Spinal cord (tissue), 10 donors: ENCODE measurements around the gene TVP23C. TPM values are rescaled to one million over a fixed set of nuclear protein-coding genes. Genes with fewer than 3 reads are reported as not detected.
"Not testable (repeated sequence)": the region's sequence is repeated elsewhere in the genome, so short reads cannot be mapped to it uniquely, and the experiment has no call there.

Source experiments
- DNase-seq, 6 donors: peaks; one replicate each; pipeline versions ENCODE4 v3.0.0 to v3.0.0-alpha.2; 2013 to 2015; ENCODE audit warnings: low spot score in 6 of 6, low read depth in 4 of 6
- H3K27ac ChIP-seq: one replicate; pipeline ENCODE4 v1.5.1; 2013; ENCODE audit warnings: low read depth, low read length, control low read depth
- H3K27me3 ChIP-seq: one replicate; pipeline ENCODE4 v1.6.1; 2013; ENCODE audit warnings: low read length; ENCODE audit not compliant: control insufficient read depth, insufficient read depth
- H3K36me3 ChIP-seq: one replicate; pipeline ENCODE4 v1.6.1; 2013; ENCODE audit warnings: low read length; ENCODE audit not compliant: control insufficient read depth, insufficient read depth
- H3K4me1 ChIP-seq: one replicate; pipeline ENCODE4 v1.6.1; 2013; ENCODE audit warnings: low read length; ENCODE audit not compliant: control insufficient read depth, insufficient read depth
- H3K4me3 ChIP-seq: one replicate; pipeline ENCODE4 v1.5.1; 2013; ENCODE audit warnings: low read depth, low read length, control low read depth
- H3K9me3 ChIP-seq: one replicate; pipeline ENCODE4 v1.6.1; 2013; ENCODE audit warnings: low read length; ENCODE audit not compliant: control insufficient read depth, insufficient read depth
- WGBS: methylation state at CpG from one replicate; pipeline ENCODE4 v1.1.5; 2013; ENCODE audit warnings: missing lambda C conversion rate; ENCODE audit not compliant: insufficient coverage; 5-methylcytosine and 5-hydroxymethylcytosine counted together
- polyA plus RNA-seq, 2 donors: library from polyadenylated mRNA; unstranded; fragments of 120-200 nt; gene quantifications; one replicate each; pipeline ENCODE4 v1.2.1, GENCODE V29; 2013; ENCODE audit not compliant: insufficient read length in 2 of 2
- total RNA-seq, 2 donors: library from RNA; depleted of rRNA in 1 of 2; stranded (reverse); fragments of 120-200 nt in 1 of 2; fragments of >200 nt in 1 of 2; gene quantifications; one replicate each; pipeline versions ENCODE4 v1.2.3 to v1.2.4, GENCODE V29; 2013 to 2014
- donor health status: healthy.

Gene TVP23C
- total and polyA plus RNA-seq, 4 donors = 7.4 to 30.7 (median 25.4) TPM

- Histone ChIP-seq H3K4me3 (no peak overlapping the region), H3K27me3 (no peaks in the 10 kb centered on the region), H3K9me3 (no peaks in the 10 kb centered on the region), H3K4me1 (peaks cover 4% of the 10 kb centered on the region), H3K36me3 (peaks cover 16% of the 10 kb centered on the region), H3K27ac (no peak overlapping the region)
- DNase-seq = no peak
- no CpG with 5 or more reads among the region's 2 CpGs for WGBS
Observed at GRCh38 chr17:15511142-15511541, 52.1 kb downstream of the TVP23C start.

GRCh38 chr17:15510361-15510760, 52.9 kb downstream of the TVP23C start:
- H3K36me3 ChIP-seq = peaks cover 10% of the 10 kb centered on the region
- H3K27me3 ChIP-seq = no peaks in the 10 kb centered on the region
- no peak overlapping the region for H3K4me3 ChIP-seq
- DNase-seq = no peak
- H3K9me3 ChIP-seq = no peaks in the 10 kb centered on the region
- WGBS = no CpG with 5 or more reads among the region's 3 CpGs
- H3K27ac ChIP-seq = no peak overlapping the region
- H3K4me1 ChIP-seq = peaks cover 4% of the 10 kb centered on the region

- WGBS = 96% methylated on average over 4 of the region's 5 CpGs
- DNase-seq = no peak
- H3K4me3 ChIP-seq = no peak overlapping the region
- peaks cover 8% of the 10 kb centered on the region for H3K36me3 ChIP-seq
- no peaks in the 10 kb centered on the region for H3K27me3 ChIP-seq
- no peak overlapping the region for H3K27ac ChIP-seq
- H3K9me3 ChIP-seq = no peaks in the 10 kb centered on the region
- H3K4me1 ChIP-seq = peaks cover 4% of the 10 kb centered on the region
Observed at GRCh38 chr17:15509095-15509494, 54.2 kb downstream of the TVP23C start.

- WGBS = 86% methylated on average over 5 of the region's 7 CpGs
- Histone ChIP-seq H3K27me3 (no peaks in the 10 kb centered on the region), H3K4me3 (no peak overlapping the region), H3K36me3 (peaks cover 8% of the 10 kb centered on the region), H3K4me1 (no peaks in the 10 kb centered on the region), H3K27ac (no peak overlapping the region), H3K9me3 (no peaks in the 10 kb centered on the region)
- no peak for DNase-seq
Observed at GRCh38 chr17:15508466-15508865, 54.8 kb downstream of the TVP23C start.

GRCh38 chr17:15507896-15508295, 55.4 kb downstream of the TVP23C start:
- no peak for DNase-seq
- Histone ChIP-seq H3K4me1 (peaks cover 4% of the 10 kb centered on the region), H3K4me3 (no peak overlapping the region), H3K27ac (no peak overlapping the region), H3K36me3 (peaks cover 8% of the 10 kb centered on the region), H3K9me3 (no peaks in the 10 kb centered on the region), H3K27me3 (no peaks in the 10 kb centered on the region)
- 100% methylated on average over 2 of the region's 3 CpGs for WGBS

GRCh38 chr17:15507001-15507400, 56.3 kb downstream of the TVP23C start:
- 95% methylated on average over 4 of the region's 9 CpGs for WGBS
- no peak overlapping the region for H3K27ac ChIP-seq
- no peak for DNase-seq
- H3K9me3 ChIP-seq = no peaks in the 10 kb centered on the region
- H3K36me3 ChIP-seq = peaks cover 13% of the 10 kb centered on the region
- peaks cover 13% of the 10 kb centered on the region for H3K4me1 ChIP-seq
- no peaks in the 10 kb centered on the region for H3K27me3 ChIP-seq
- H3K4me3 ChIP-seq = no peak overlapping the region

GRCh38 chr17:15505708-15506107, 57.6 kb downstream of the TVP23C start:
- H3K9me3 ChIP-seq, H3K27me3 ChIP-seq, H3K4me3 ChIP-seq, H3K27ac ChIP-seq, DNase-seq: not testable (repeated sequence)
- Histone ChIP-seq H3K36me3 (peaks cover 13% of the 10 kb centered on the region), H3K4me1 (peaks cover 18% of the 10 kb centered on the region)
- WGBS = 97% methylated on average over 17 of the region's 32 CpGs

GRCh38 chr17:15503731-15504130, 59.6 kb downstream of the TVP23C start:
- Histone ChIP-seq H3K36me3 (peaks cover 19% of the 10 kb centered on the region), H3K9me3 (no peaks in the 10 kb centered on the region), H3K4me1 (peaks cover 18% of the 10 kb centered on the region), H3K27ac (no peak overlapping the region), H3K27me3 (no peaks in the 10 kb centered on the region), H3K4me3 (no peak overlapping the region)
- no peak for DNase-seq
- WGBS = 83% methylated on average over 2 of the region's 2 CpGs

- Histone ChIP-seq H3K9me3 (no peaks in the 10 kb centered on the region), H3K27me3 (no peaks in the 10 kb centered on the region), H3K4me3 (peak overlapping the region; percentile 17), H3K27ac (peak overlapping the region; percentile 65), H3K4me1 (peaks cover 18% of the 10 kb centered on the region), H3K36me3 (peaks cover 16% of the 10 kb centered on the region)
- 23% methylated on average over 27 of the region's 32 CpGs for WGBS
- DNase-seq = peak; percentile 56 to 95 (median 77)
Observed at GRCh38 chr17:15502369-15503112, 60.7 kb downstream of the TVP23C start.

GRCh38 chr17:15501793-15502192, 61.5 kb downstream of the TVP23C start:
- H3K4me3 ChIP-seq = no peak overlapping the region
- 58% methylated on average over 5 of the region's 7 CpGs for WGBS
- H3K4me1 ChIP-seq = peaks cover 18% of the 10 kb centered on the region
- peak overlapping the region; percentile 65 for H3K27ac ChIP-seq
- H3K36me3 ChIP-seq = peaks cover 16% of the 10 kb centered on the region
- H3K27me3 ChIP-seq = no peaks in the 10 kb centered on the region
- H3K9me3 ChIP-seq = no peaks in the 10 kb centered on the region
- no peak for DNase-seq
